HUES64 (cell line): Measurements from ENCODE around the gene TRAPPC13. TPM values are rescaled to one million over a fixed set of nuclear protein-coding genes. Genes with fewer than 3 reads are reported as not detected.
"Not testable (repeated sequence)": the region's sequence is repeated elsewhere in the genome, so short reads cannot be mapped to it uniquely, and the experiment has no call there.

Source experiments
- H3K27ac ChIP-seq: 2 replicates; pipeline ENCODE4 v1.7.0; 2013; ENCODE audit warnings: low read depth, low read length, inconsistent platforms
- H3K27me3 ChIP-seq: 2 replicates; pipeline ENCODE4 v1.6.1; 2013; ENCODE audit warnings: mild to moderate bottlenecking, low read length; ENCODE audit not compliant: insufficient read depth
- H3K36me3 ChIP-seq: 2 replicates; pipeline ENCODE4 v1.6.1; 2013; ENCODE audit warnings: mild to moderate bottlenecking, low read length; ENCODE audit not compliant: insufficient read depth
- H3K4me1 ChIP-seq: 2 replicates; pipeline ENCODE4 v1.6.1; 2013; ENCODE audit warnings: mild to moderate bottlenecking, low read length, moderate library complexity; ENCODE audit not compliant: insufficient read depth
- H3K4me3 ChIP-seq: 2 replicates; pipeline ENCODE4 v1.5.1; 2013; ENCODE audit warnings: mild to moderate bottlenecking, low read length, moderate library complexity
- H3K9ac ChIP-seq: 2 replicates; pipeline ENCODE4 v1.6.1; 2013; ENCODE audit warnings: mild to moderate bottlenecking, low read depth, low read length
- H3K9me3 ChIP-seq: 2 replicates; pipeline ENCODE4 v1.6.1; 2013; ENCODE audit warnings: low read depth, low read length; ENCODE audit not compliant: insufficient read depth
- WGBS: fragments of 150-250, 120-280 bp; methylation state at CpG from one replicate; pipeline ENCODE4 v1.1.7; 2013; ENCODE audit warnings: missing lambda C conversion rate; 5-methylcytosine and 5-hydroxymethylcytosine counted together
- polyA plus RNA-seq, 2 experiments: library from polyadenylated mRNA; stranded (reverse); fragments of 50-300 nt; gene quantifications; one replicate each; pipeline ENCODE4 v1.2.3, GENCODE V29; 2013

Gene TRAPPC13, protein sequence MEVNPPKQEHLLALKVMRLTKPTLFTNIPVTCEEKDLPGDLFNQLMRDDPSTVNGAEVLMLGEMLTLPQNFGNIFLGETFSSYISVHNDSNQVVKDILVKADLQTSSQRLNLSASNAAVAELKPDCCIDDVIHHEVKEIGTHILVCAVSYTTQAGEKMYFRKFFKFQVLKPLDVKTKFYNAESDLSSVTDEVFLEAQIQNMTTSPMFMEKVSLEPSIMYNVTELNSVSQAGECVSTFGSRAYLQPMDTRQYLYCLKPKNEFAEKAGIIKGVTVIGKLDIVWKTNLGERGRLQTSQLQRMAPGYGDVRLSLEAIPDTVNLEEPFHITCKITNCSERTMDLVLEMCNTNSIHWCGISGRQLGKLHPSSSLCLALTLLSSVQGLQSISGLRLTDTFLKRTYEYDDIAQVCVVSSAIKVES
- polyA plus RNA-seq (2013, experiment 1 of 2): 15.4 TPM
- 17.8 TPM for polyA plus RNA-seq (2013, experiment 2 of 2)

GRCh38 chr5:65624571-65625555, at the start of gene TRAPPC13, which contains the start of gene SHLD3:
Gene TRAPPC13 (plus strand): TSS chr5:65625027. CDS start chr5:65625061, 34 bp downstream.
Gene SHLD3 (plus strand): TSS chr5:65625027. CDS start chr5:65629588, 4,561 bp downstream.
- Histone ChIP-seq H3K9ac (peak within 1 kb of the TSS; percentile 81), H3K27me3 (no peaks in the 10 kb centered on the region), H3K4me3 (peak within 1 kb of the TSS; percentile 78), H3K4me1 (peaks cover 13% of the 10 kb centered on the region; the same call in 1 of the 2 replicates), H3K9me3 (no peaks in the 10 kb centered on the region), H3K27ac (peak within 1 kb of the TSS; percentile 84), H3K36me3 (peaks cover 11% of the 10 kb centered on the region)
- WGBS: under 1% methylated on average over 35 of the region's 36 CpGs

- Histone ChIP-seq H3K9ac (no peak overlapping the region), H3K27ac (no peak overlapping the region), H3K27me3 (no peaks in the 10 kb centered on the region), H3K4me3 (no peak overlapping the region), H3K9me3 (no peaks in the 10 kb centered on the region), H3K36me3 (peaks cover 88% of the 10 kb centered on the region), H3K4me1 (no peaks in the 10 kb centered on the region)
Observed at GRCh38 chr5:65577141-65577540, 47.7 kb upstream of the TRAPPC13 start.

DNA sequence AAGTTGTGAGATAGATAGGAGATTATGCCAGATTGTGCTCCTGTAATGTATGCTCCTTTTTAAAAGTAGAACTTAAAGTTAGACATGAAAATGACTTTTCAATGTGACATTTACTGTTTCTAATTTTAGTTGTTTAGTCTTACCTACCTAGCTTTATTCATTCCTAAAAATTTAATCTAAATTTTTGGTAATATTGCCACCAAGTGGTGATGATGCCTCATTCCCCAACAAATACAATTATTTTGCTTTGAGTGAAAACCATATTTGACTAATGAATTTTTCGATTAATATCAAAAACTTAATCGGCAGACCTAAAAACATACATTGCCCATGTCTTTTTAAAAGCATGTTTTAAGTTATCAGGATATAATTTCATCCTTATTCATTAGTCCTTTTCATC, 36.1 kb upstream of the TRAPPC13 start:
- H3K27ac ChIP-seq: no peak overlapping the region
- H3K4me3 ChIP-seq: no peak overlapping the region
- H3K4me1 ChIP-seq: no peaks in the 10 kb centered on the region
- WGBS: 100% methylated on average over 1 of the region's 2 CpGs
- H3K9me3 ChIP-seq: no peaks in the 10 kb centered on the region
- H3K36me3 ChIP-seq: peaks cover 93% of the 10 kb centered on the region
- no peaks in the 10 kb centered on the region for H3K27me3 ChIP-seq
- no peak overlapping the region for H3K9ac ChIP-seq

DNA sequence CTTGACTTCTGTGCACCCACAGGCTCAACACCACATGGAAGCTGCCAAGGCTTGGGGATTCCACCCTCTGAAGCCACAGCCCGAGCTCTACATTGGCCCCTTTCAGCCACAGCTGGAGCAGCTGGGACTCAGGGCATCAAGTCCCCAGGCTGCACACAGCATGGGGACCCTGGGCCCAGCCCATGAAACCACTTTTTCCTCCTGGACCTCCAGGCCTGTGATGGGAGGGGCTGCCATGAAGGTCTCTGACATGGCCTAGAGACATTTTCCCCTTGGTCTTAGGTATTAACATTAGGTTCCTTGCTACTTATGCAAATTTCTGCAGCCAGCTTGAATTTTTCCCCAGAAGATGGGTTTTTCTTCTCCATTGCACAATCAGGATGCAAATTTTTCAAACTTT, 23.1 kb upstream of the TRAPPC13 start:
- not testable (repeated sequence) for H3K9ac ChIP-seq, H3K27me3 ChIP-seq, H3K4me3 ChIP-seq, H3K4me1 ChIP-seq, H3K27ac ChIP-seq
- Histone ChIP-seq H3K9me3 (peaks cover 13% of the 10 kb centered on the region; the same call in 1 of the 2 replicates), H3K36me3 (peaks cover 84% of the 10 kb centered on the region)
- WGBS: 96% methylated on average over 1 of the region's 1 CpG

DNA sequence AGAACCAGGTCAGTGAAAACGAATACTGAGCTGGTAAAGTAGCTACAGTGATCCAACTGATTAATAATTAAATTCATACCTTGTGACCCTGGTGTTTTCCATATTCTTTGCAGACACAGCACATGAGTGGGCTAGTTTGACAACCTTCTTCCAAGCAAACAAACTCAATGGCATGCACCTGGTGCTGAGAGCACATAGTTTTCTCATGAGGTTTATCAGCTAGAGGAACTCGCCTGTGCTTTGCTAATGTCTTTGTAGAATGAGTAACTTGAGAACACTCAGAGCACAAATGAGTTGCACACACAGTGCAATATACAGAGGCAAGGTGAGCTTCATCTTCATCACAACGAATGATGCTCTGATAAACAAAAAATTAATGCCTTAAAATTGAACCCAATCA, 13.3 kb upstream of the TRAPPC13 start:
- Histone ChIP-seq H3K27ac (no peak overlapping the region), H3K4me1 (no peaks in the 10 kb centered on the region), H3K9ac (no peak overlapping the region), H3K27me3 (no peaks in the 10 kb centered on the region), H3K4me3 (no peak overlapping the region), H3K36me3 (peaks cover 86% of the 10 kb centered on the region), H3K9me3 (no peaks in the 10 kb centered on the region)
- 90% methylated on average over 3 of the region's 3 CpGs for WGBS

DNA sequence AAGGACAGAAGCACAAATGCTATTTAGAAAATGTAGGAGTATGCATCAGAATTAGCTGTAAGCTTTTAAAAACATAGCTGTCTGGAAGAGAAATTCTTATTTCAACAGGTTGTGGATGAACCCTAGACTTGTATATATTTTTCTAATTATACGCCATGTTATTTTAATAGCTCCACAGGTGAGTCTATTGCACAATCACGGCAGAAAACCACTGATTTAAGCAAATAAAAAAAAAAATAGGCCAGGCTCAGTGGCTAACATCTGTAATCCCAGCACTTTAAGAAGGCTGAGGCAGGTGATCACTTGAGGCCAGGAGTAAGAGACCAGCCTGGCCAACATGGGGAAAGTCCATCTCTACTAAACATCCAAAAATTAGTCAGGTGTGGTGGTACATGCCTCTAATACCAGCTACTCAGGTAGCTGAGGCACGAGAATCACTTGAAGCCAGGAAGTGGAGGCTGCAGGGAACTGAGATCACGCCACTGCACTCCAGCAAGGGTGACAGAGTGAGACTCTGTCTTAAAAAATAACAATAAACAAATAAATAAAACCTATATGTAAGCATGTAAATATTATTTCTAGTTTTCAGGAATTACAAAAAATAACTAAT, 12.4 kb upstream of the TRAPPC13 start:
- no peaks in the 10 kb centered on the region for H3K9me3 ChIP-seq
- peaks cover 82% of the 10 kb centered on the region for H3K36me3 ChIP-seq
- H3K4me3 ChIP-seq: no peak overlapping the region
- no peaks in the 10 kb centered on the region for H3K27me3 ChIP-seq
- H3K27ac ChIP-seq: no peak overlapping the region
- H3K4me1 ChIP-seq: no peaks in the 10 kb centered on the region
- WGBS: 96% methylated on average over 3 of the region's 4 CpGs
- no peak overlapping the region for H3K9ac ChIP-seq

- H3K4me1 ChIP-seq: peaks cover 9% of the 10 kb centered on the region; the same call in 1 of the 2 replicates
- H3K9me3 ChIP-seq: no peaks in the 10 kb centered on the region
- 98% methylated on average over 4 of the region's 4 CpGs for WGBS
- H3K27me3 ChIP-seq: no peaks in the 10 kb centered on the region
- no peak overlapping the region for H3K27ac ChIP-seq
- H3K36me3 ChIP-seq: peaks cover 23% of the 10 kb centered on the region
- H3K9ac ChIP-seq: no peak overlapping the region
- no peak overlapping the region for H3K4me3 ChIP-seq
Observed at GRCh38 chr5:65620021-65620420, 4.8 kb upstream of the TRAPPC13 start.

- not testable (repeated sequence) for H3K9me3 ChIP-seq, H3K9ac ChIP-seq, H3K4me3 ChIP-seq, H3K27ac ChIP-seq, H3K27me3 ChIP-seq
- WGBS: 95% methylated on average over 4 of the region's 4 CpGs
- Histone ChIP-seq H3K4me1 (peaks cover 13% of the 10 kb centered on the region; the same call in 1 of the 2 replicates), H3K36me3 (peaks cover 12% of the 10 kb centered on the region)
Observed at GRCh38 chr5:65621961-65622360, 2.9 kb upstream of the TRAPPC13 start.

- Histone ChIP-seq H3K36me3 (no peaks in the 10 kb centered on the region), H3K27ac (no peak overlapping the region), H3K4me1 (peaks cover 13% of the 10 kb centered on the region; the same call in 1 of the 2 replicates), H3K9ac (peak overlapping the region; percentile 81), H3K9me3 (no peaks in the 10 kb centered on the region), H3K27me3 (no peaks in the 10 kb centered on the region), H3K4me3 (peak overlapping the region; percentile 78)
- 28% methylated on average over 6 of the region's 9 CpGs for WGBS
Observed at GRCh38 chr5:65623482-65623881, 1.3 kb upstream of the TRAPPC13 start.

GRCh38 chr5:65624025-65624570, 729 bp upstream of the TRAPPC13 start, which contains the start of gene TRIM23:
Gene TRIM23 (minus strand): TSS chr5:65624333. CDS start chr5:65624274, 59 bp downstream.
- WGBS: under 1% methylated on average over 32 of the region's 32 CpGs
- Histone ChIP-seq H3K27me3 (no peaks in the 10 kb centered on the region), H3K4me1 (peaks cover 13% of the 10 kb centered on the region; the same call in 1 of the 2 replicates), H3K4me3 (peak within 1 kb of the TSS; percentile 78), H3K27ac (peak within 1 kb of the TSS; percentile 84), H3K9me3 (no peaks in the 10 kb centered on the region), H3K9ac (peak within 1 kb of the TSS; percentile 81), H3K36me3 (0 out of 2 replicates have a peak, but pooled peaks cover 3% of the 10 kb centered on the region)
